PC-3 (cell line): ENCODE measurements around the gene TRIM25.

Experiments
- EZH2 ChIP-seq: fragments of 300-600 bp; sonication (generic); IDR thresholded peaks from one replicate; pipeline ENCODE4 v1.6.1; 2017; ENCODE audit warnings: antibody characterized with exemption, mild to moderate bottlenecking, low read length; ENCODE audit not compliant: unreplicated experiment
- TF ChIP-seq, protein P1 (sequence below): fragments of 300-600 bp; sonication (generic); conservative IDR thresholded peaks from 2 replicates; pipeline ENCODE4 v1.5.1; 2017; ENCODE audit warnings: antibody characterized with exemption, low read depth, mild to moderate bottlenecking, low read length

DNA sequence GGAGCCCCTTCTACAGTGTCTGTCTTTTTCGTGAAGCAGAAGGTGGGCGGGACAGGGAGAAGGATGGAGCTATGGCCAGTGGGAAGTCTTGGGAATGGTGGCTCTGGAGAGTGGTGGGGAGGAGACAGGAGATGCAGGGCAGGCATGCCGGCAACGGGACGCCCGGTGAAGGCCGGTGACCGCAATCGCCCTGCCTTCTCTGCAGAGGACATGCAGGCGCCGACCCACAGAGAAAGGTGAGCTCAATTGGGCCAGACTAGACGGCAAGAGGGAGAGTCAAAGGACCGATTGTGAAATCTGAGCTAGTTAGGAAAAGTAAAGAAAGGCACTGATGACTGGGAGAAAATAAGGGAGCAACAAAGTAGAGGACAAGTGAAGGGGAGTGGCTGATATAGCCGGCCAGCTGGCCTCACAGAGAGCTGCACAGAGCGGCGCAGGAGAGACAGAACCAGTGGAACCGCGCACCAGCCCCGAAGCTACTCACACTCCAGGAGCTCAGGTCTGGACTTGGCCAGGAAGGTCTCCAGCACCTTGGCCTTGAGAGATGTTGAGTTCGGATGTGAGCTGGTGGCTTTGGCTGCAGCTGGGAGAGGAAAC is 18.9 kb downstream of the TRIM25 start:
- TF ChIP-seq, protein P1, sequence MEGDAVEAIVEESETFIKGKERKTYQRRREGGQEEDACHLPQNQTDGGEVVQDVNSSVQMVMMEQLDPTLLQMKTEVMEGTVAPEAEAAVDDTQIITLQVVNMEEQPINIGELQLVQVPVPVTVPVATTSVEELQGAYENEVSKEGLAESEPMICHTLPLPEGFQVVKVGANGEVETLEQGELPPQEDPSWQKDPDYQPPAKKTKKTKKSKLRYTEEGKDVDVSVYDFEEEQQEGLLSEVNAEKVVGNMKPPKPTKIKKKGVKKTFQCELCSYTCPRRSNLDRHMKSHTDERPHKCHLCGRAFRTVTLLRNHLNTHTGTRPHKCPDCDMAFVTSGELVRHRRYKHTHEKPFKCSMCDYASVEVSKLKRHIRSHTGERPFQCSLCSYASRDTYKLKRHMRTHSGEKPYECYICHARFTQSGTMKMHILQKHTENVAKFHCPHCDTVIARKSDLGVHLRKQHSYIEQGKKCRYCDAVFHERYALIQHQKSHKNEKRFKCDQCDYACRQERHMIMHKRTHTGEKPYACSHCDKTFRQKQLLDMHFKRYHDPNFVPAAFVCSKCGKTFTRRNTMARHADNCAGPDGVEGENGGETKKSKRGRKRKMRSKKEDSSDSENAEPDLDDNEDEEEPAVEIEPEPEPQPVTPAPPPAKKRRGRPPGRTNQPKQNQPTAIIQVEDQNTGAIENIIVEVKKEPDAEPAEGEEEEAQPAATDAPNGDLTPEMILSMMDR, result no peak
- no peak for TF ChIP-seq EZH2
